NCI-H748 (cell line): ENCODE data around the gene VSX1.

Experiments used
- DNase-seq: peaks from one replicate; lab custom pipeline; 2025; ENCODE audit not compliant: unreplicated experiment; lab: John Stamatoyannopoulos, UW

The VSX1 gene

GRCh38 chr20:25066386-25066785 lies 15.6 kb downstream of the VSX1 start:
- DNase-seq = peak; percentile 43

DNA sequence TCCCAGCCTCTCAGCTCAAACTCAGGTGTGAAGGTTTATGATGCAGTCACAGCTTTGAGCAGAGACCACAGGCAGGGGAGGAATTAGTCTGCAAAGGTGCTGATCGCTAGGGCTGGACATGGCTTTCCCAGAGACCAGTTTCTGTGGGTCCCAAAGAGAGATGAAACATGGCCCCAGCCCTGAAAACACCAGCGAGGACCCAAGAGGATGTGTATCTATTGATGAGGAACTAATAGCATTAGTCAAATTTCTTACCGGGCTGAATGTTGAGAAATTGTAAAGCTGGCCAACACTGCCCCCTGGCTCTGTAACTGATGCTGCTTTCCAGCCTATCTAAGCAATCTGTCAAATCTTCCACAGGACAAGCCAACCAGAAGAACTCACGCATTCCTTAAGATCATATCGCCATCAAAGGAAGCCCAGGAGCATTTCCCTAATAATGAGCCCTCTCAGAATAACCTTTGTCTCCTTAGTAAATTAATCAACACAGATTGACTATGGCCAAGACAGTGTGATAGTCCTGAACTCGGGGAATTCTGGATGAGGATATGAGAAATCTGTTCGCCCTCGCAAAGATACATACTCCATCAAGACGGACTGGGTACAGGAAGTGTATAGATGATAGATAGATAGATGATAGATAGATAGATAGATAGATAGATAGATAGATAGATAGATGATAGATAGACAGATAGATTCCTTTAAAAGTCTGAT lies 16.2 kb downstream of the VSX1 start:
- DNase-seq = peak; percentile 55

- DNase-seq = no peak
Observed at GRCh38 chr20:25065072-25065624, 16.8 kb downstream of the VSX1 start.

GRCh38 chr20:25064561-25065071 lies 17.3 kb downstream of the VSX1 start:
- no peak for DNase-seq

GRCh38 chr20:25063981-25064380 lies 18.0 kb downstream of the VSX1 start:
- DNase-seq = no peak

DNA sequence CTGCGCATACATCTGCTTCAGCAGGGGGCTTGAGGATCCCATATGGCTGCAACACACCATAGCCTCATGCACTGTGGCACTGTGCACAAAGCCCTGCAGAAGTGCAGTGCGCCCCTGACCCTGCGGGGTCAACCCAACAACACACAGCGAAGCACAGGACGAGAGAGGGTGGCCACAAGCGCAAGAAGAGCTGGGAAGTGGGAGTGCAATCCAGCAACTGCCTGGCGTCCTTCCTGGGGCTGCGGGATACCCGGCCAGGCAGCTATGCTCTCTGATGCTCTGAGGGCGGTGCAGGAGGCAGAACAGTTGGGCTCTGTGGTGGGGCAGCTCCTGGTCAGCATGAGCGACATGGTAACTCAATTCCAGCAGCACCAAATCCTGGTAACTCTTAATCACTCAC lies 18.4 kb downstream of the VSX1 start:
- DNase-seq = no peak

- no peak for DNase-seq
Observed at GRCh38 chr20:25062841-25063240, 19.1 kb downstream of the VSX1 start.

- DNase-seq = no peak
Observed at GRCh38 chr20:25061821-25062530, 20.0 kb downstream of the VSX1 start.

DNA sequence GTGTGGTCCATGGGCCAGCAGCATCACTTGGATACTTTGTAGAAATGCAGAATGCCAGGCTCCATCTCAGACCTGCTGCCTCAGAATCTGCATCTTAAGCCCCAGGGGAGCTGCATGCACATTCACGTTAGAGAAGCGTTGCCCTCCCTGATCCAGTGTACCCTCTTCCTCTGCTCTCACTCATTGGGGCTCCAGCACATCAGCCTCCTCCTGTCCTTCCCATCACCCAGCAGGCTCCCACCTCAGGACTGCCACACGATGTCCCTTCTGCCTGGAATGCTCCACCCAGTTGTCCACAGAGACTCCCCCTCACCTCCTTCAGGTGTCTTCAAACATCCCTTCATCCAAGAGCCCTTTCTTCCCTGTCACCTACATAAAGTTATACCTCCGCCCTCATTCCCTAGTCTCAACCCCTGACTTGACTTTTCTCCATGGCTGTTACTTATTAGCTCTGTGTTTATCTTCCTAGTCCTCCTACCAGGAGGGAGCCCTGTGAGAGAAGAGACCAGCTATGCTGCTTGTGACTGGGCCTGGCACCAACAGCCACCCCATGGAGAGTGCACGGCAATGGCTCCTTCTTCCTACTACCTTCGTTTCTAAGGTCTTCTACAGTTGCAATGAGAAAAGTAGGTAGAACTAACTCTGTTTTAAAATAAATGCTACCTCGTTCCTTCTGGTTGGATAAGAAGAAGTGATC lies 20.7 kb downstream of the VSX1 start:
- no peak for DNase-seq

DNA sequence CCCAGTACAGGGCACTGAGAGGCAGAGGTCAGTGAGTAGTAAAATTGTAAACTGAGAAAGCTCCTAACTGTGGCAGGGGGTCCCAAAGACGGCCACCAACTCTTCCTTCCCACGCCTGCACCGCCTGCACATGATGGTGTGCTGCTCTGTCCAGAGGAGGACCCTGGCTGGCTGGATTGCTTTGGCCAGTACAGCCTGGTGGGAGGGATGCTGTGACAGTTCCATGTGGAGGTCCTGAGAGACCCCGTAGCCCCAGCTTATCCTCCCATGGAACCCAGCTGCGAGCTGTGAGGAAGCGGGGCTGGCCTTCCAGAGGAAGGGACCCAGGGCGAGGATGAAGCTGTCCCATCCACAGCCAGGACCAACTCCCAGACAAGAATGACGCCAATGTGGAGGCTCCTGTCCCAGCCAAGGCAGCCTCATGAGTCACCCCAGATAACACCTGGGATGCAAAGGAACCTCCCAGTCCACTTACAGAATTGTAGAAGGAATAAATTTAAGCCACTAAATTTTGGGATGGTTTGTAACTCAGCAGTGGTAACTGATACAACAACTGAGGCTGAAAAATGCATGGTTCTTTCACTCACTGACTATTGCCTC lies 22.0 kb downstream of the VSX1 start:
- DNase-seq = no peak

DNA sequence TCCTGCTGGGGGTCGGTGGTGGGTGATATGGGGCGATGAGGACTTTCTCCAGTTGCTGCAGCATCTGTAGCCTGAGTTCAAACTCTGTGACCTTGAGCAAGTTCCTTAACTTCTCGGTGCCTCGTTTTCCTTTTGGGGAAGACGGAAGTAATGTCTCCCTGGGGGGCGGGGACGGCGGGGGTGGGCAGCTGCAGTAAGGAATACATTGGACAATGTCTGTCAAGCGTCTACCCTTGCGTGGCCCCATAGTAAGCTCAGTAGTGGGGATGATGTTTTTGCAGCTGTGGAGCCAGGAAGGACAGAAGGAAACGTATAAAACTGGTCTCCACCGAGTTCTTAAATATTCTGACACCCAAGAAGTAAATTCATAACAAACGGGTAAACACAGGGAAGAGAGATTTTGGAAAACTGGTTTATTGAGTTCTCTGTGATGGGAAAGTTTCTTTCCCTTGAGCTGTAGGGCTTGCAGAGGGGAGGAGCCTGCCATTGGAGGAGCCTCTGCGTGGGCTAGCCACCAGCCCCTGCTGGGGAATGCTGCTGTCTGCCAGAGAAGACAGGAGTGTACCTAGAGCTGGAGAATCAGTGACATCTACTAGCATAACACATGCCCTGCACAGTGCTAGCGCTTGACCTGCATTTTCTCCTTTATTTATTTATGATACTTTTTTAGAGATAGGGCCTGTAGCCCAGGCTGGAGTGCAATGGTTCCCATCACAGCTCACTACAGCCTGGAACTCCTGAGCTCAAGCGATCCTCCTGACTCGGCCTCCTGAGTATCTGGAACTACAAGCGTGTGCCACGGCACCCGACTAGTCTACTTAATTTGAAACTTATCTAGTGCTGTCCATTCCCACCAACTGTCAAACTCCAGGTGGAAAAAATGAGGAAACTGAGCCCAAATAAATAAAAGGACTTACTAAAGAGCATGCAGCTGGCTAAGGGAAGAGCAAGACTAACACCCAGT lies 22.8 kb downstream of the VSX1 start:
- DNase-seq = peak; percentile 32

DNA sequence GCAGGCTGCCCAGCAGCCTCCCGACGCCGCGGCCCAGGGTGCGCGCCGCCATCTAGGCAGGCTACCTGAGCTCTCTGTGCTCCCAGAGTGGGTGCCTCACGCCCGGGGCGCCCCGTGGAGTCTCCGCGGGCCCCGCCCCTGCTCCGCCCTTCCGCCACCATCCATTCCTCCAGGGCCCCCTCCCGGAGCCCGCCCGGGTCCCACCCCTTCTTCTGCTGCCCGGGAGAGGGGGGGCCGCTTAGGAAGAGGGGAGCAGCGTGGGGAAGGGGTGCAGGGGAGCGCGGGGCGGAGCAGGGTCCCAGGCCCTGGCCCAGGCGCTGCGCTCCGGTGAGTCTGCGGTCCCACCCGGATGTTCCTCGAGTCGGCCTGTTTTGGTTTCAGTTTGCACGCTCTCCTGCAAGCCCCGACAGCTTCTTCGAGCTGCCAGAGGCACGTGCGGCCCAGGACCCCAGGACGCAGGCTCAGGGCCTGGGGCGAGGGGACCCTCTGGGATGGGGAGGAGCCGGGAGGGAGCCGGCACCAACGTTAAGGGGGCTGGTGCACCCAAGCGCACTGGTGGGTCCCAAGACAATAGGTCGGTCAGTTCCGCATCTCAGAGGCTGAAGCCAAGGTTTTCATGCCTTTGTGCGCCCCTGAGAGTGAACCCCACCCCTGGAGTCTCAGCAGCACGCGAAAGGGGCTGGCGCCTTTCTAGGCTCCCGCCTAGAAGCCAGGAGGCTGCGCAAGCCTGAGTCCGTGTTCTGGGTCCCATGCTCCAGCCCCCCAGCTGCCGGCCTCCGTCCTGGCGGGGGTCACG lies 23.7 kb downstream of the VSX1 start, which contains the start of gene ACSS1:
ACSS1 (minus strand) TSS at position 89 of the 796 bp plus-strand sequence; CDS start at position 52, 37 bp downstream.
- DNase-seq = peak; percentile 58

DNA sequence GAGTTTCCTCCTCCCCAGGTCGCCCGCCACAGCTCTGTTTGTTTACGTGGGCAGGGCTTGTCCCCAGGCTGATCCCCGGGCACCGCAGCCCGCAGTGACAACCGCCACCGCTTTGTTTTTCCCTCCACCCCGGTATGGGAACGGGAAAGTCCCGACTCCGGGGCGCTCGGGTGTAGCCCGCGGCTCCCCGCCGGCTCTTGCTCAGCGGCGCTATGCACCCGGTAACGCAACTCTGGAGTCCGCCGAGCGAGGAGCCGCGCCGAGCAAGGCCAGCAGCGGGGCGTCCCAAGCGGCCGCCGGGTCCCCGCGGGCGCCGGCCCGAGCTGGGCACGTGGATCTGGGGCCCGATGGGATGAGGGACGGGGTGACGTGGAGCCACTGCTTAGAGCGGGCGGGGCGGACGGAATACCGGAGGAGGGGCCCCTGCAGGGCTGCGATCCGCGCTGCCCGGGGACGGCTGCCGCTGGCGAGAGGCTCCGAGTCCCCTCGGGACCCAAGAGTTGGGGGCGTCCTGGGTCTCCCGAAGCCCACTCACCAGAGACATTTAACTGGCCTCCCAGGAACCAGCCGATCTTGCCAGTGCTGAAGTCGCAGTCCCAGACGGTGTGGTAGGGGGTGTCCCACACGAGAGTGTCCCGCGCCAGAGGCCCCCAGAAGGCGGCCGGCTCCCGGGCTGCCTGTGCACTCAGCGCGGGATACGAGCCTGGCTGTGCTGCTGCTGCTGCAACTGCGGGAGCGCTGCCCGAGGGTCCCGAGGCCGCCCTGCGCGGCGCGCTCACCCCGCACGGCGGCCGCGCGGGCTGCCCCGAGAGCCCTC lies 24.5 kb downstream of the VSX1 start:
- peak; percentile 65 for DNase-seq

- DNase-seq = no peak
Observed at GRCh38 chr20:25056690-25057233, 25.2 kb downstream of the VSX1 start.

DNA sequence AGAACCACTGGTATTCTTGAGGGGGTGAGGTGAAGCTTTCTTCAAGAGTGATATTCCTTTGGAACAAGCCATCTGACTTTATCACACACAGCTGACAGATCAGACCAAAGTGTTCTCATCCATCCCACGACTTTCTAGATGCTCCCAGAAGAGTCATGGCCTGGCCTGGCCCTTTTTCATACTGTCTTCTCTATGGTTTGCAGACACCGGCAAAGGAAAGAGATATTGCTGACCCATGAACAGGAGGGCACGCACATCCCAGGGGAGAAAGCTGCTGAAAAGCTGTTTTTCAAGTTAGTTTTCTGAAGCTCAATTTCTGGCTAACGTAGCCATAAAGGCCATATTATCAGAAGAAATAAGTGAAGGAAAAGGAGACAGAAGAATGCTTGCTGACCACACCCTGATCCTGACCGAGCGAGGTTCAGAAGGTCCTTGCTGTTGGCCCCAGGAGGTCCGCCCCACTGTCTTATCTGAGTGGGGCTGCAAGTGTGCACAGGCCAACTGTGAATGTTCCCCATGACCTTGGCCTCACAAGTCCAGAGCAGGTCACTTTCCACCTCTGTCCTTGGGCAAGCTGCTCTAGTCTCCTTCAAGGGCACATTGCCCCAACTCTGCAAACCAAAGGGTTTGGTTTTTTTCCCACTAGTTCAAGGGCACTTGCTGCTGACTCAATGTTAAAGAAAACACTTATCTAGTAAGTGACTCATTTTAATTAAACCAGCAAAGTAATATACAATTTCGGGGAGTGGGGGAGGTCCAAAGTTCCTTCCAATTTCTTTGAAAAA lies 26.0 kb downstream of the VSX1 start:
- no peak for DNase-seq

DNA sequence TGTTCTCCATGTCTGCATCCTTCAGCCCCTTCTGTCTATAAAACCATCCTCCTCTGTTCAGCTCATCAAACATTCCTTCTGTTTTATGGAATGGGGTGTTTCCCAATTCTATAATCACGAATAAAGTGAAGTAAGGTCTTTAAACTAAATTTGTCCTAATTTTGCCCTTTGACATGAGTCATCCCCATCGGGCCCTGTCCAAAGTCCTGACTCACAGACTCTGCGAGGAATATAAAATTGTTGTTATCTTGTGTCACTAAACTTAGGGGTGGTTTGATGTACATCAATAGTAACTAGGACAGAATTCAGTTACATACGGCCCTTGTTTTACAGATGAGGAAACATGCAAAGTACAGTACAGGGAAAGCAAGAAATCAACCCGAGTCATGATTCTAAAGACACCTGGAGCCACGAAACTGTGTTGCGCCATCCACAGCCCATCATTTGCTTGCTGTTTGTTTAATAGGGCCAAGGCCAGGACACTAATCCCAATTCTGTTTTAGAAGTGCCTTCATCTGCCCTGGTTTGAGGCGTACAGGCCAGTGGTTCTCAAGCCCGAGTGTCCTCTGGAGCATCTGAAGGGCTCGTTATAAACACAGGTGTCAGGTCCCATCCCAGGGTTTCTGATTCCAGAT lies 26.8 kb downstream of the VSX1 start:
- DNase-seq = no peak
